Breast epithelium (tissue), 3 donors: Measurements from ENCODE around the gene MAP1LC3B2.

Experiments used
- CTCF ChIP-seq, 3 donors: fragments of 450-650 bp; IDR thresholded peaks; one replicate each; pipeline ENCODE4 v1.5.1; 2016 to 2017; ENCODE audit warnings: antibody characterized with exemption in 3 of 3, mild to moderate bottlenecking in 3 of 3, moderate library complexity in 3 of 3
- POLR2A ChIP-seq: fragments of 450-650 bp; IDR thresholded peaks from one replicate; pipeline ENCODE4 v1.6.1; 2016; ENCODE audit warnings: antibody characterized with exemption, mild to moderate bottlenecking, moderate library complexity
- POLR2AphosphoS5 ChIP-seq, 3 donors: sonication (generic); formaldehyde crosslinking; IDR thresholded peaks; one replicate each; pipeline ENCODE4 v1.6.1; 2017; ENCODE audit warnings: antibody characterized with exemption in 3 of 3

- no peak for TF ChIP-seq CTCF (IDR thresholded peaks at IDR 0.05)
- TF ChIP-seq POLR2AphosphoS5 (IDR thresholded peaks at IDR 0.05), result no peak
- TF ChIP-seq POLR2A, result no peak
These were observed 54.1 kb downstream of the MAP1LC3B2 start for GRCh38 chr12:116613256-116613655.
